SU-DHL-6 (cell line): Measurements from ENCODE around the gene EVC2.

Source experiments
- H2AFZ ChIP-seq: fragments of 200-600 bp; sonication (generic); 2 replicates; pipeline ENCODE4 v1.6.1; 2014; ENCODE audit warnings: low read depth, mild to moderate bottlenecking, moderate library complexity, mixed read lengths, antibody characterized with exemption, low read length; ENCODE audit not compliant: severe bottlenecking
- H3F3A ChIP-seq: fragments of 200-600 bp; shearing (Covaris generic); 2 replicates; pipeline ENCODE4 v1.6.0; 2016; ENCODE audit warnings: antibody characterized with exemption, mild to moderate bottlenecking; ENCODE audit not compliant: insufficient read depth
- H3K27ac ChIP-seq: fragments of 200-600 bp; sonication (generic); 2 replicates; pipeline ENCODE4 v1.5.1; 2016; ENCODE audit warnings: low read depth, mild to moderate bottlenecking, low read length, moderate library complexity, mixed read lengths
- H3K27me3 ChIP-seq: fragments of 200-600 bp; sonication (generic), shearing (Covaris generic); 2 replicates; pipeline ENCODE4 v1.6.0; 2014; ENCODE audit warnings: mild to moderate bottlenecking, low read length
- H3K36me3 ChIP-seq: fragments of 200-600 bp; sonication (generic); 2 replicates; pipeline ENCODE4 v1.6.1; 2014; ENCODE audit warnings: mild to moderate bottlenecking, low read length, mixed read lengths
- H3K4me2 ChIP-seq: fragments of 300-600, 200-600 bp; shearing (Covaris generic), sonication (generic); 2 replicates; pipeline ENCODE4 v1.6.0; 2014; ENCODE audit warnings: low read length, low read depth, mild to moderate bottlenecking; ENCODE audit not compliant: poor library complexity, severe bottlenecking
- H3K4me3 ChIP-seq: fragments of 200-600 bp; sonication (generic); 2 replicates; pipeline ENCODE4 v1.5.1; 2014; ENCODE audit warnings: antibody characterized with exemption, low read length, mild to moderate bottlenecking, mixed read lengths; ENCODE audit not compliant: insufficient read depth, poor library complexity, severe bottlenecking
- H3K79me2 ChIP-seq: fragments of 200-600 bp; sonication (generic); 2 replicates; pipeline ENCODE4 v1.6.1; 2014; ENCODE audit warnings: mild to moderate bottlenecking, low read length, moderate library complexity; ENCODE audit not compliant: insufficient read depth
- H3K9ac ChIP-seq: fragments of 200-600 bp; sonication (generic); 2 replicates; pipeline ENCODE4 v1.7.0; 2014; ENCODE audit warnings: mild to moderate bottlenecking, low read length
- H3K9me2 ChIP-seq: fragments of 200-600 bp; sonication (generic); replicated peaks from 2 replicates; pipeline ENCODE4 v1.6.1; 2014; ENCODE audit warnings: low read length; ENCODE audit not compliant: insufficient read depth
- H3K9me3 ChIP-seq: fragments of 200-600 bp; sonication (generic); 2 replicates; pipeline ENCODE4 v1.6.1; 2014; ENCODE audit warnings: low read length, mixed read lengths; ENCODE audit not compliant: insufficient read depth
- H4K20me1 ChIP-seq: fragments of 200-600 bp; sonication (generic); 2 replicates; pipeline ENCODE4 v1.6.1; 2014; ENCODE audit warnings: low read depth, mild to moderate bottlenecking, antibody characterized with exemption, low read length, moderate library complexity, mixed read lengths
- CTCF ChIP-seq: fragments of 200-600 bp; sonication (generic); IDR thresholded peaks from one replicate; pipeline ENCODE4 v1.5.1; 2017; ENCODE audit warnings: antibody characterized with exemption, mild to moderate bottlenecking, low read length, moderate library complexity; ENCODE audit not compliant: insufficient read depth, poor library complexity, severe bottlenecking
- EZH2phosphoT487 ChIP-seq: fragments of 200-600 bp; sonication (generic), shearing (Covaris generic); conservative IDR thresholded peaks from 2 replicates; pipeline ENCODE4 v1.6.1; 2018; ENCODE audit warnings: mild to moderate bottlenecking, antibody characterized with exemption, low read length, moderate library complexity, mixed read lengths

The EVC2 gene

DNA sequence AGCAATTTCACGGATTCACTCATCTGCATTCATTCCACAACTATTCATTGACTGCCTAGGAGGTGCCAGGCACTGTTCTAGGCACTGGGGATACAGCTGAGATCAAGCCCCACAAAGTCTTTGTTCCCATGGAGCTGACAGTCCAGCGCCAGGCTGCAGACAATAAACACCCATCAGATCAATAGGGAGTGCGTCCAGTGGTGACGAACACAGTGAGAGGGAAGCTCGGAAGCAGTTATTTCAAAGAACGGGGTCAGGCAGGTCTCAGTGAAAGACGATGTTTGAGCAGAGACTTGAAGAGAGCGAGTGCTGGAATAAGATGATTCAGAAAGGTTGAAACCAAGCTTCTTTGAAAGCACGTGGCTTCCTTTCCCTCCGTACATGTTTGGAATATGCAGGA is 167.2 kb downstream of the EVC2 start:
- H3K27ac ChIP-seq, result no peak overlapping the region
- H4K20me1 ChIP-seq, result no peaks in the 10 kb centered on the region
- no peaks in the 10 kb centered on the region for H3K79me2 ChIP-seq
- no peak overlapping the region for H3K4me3 ChIP-seq
- H3K4me2 ChIP-seq, result no peak overlapping the region
- H3K36me3 ChIP-seq, result no peaks in the 10 kb centered on the region
- no peak overlapping the region for H3K9ac ChIP-seq
- no peak for TF ChIP-seq CTCF
- no peak overlapping the region for H2AFZ ChIP-seq
- no peaks in the 10 kb centered on the region for H3K9me3 ChIP-seq
- no peaks in the 10 kb centered on the region for H3K9me2 ChIP-seq
- no peaks in the 10 kb centered on the region for H3F3A ChIP-seq
- H3K27me3 ChIP-seq, result no peaks in the 10 kb centered on the region

DNA sequence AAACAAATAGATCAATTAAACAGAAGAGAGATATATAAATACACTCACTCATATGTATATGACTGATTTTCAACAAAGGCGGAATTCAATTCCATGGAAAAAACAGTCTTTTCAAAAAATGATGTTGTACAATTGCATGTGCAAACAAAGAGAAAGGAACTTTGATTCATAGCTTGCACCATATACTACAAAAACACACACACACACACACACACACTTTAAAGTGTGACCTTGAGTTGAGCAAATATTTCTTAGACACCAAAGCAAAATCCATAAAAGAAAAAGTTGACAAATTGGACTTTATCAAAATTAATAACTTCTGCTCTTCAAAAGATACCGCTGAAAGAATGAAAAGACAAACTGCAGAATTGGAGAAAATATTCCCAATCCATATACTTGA is 168.8 kb downstream of the EVC2 start:
- TF ChIP-seq EZH2phosphoT487 (no peak), CTCF (no peak)
- Histone ChIP-seq H4K20me1 (no peaks in the 10 kb centered on the region), H3K27me3 (no peaks in the 10 kb centered on the region)

DNA sequence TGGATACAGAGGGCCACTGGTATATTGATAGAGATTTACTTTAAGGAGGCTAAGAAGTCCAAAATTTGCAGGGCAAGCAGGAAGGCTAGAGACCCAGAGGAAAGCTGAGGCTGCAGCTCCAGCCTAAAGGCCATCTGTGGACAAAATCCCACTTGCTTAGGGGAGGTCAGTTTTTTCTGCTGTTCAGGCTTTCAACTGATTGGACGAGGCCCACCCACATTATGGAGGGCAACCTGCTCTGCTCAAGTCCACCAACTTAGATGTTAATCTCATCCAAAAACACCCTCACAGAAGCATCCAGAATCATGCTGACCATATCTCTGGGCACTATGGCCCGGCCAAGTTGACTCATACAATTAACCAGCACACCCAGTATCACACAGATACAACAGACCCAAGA is 176.3 kb downstream of the EVC2 start:
- no peaks in the 10 kb centered on the region for H3F3A ChIP-seq
- H3K9me3 ChIP-seq, result no peaks in the 10 kb centered on the region
- no peaks in the 10 kb centered on the region for H3K27me3 ChIP-seq
- H3K4me3 ChIP-seq, result no peak overlapping the region
- no peaks in the 10 kb centered on the region for H3K9me2 ChIP-seq
- no peaks in the 10 kb centered on the region for H3K36me3 ChIP-seq
- no peaks in the 10 kb centered on the region for H4K20me1 ChIP-seq
- no peak for TF ChIP-seq CTCF
- TF ChIP-seq EZH2phosphoT487, result no peak
- no peak overlapping the region for H3K9ac ChIP-seq
- H3K4me2 ChIP-seq, result no peak overlapping the region
- H3K79me2 ChIP-seq, result no peaks in the 10 kb centered on the region
- H2AFZ ChIP-seq, result no peak overlapping the region
- no peak overlapping the region for H3K27ac ChIP-seq

More for the DNA sequence above, 168.8 kb downstream of the EVC2 start:
- Histone ChIP-seq H3K9me3 (no peaks in the 10 kb centered on the region), H3K4me3 (no peak overlapping the region), H3F3A (no peaks in the 10 kb centered on the region), H2AFZ (no peak overlapping the region), H3K9ac (no peak overlapping the region), H3K27ac (no peak overlapping the region), H3K36me3 (no peaks in the 10 kb centered on the region), H3K79me2 (no peaks in the 10 kb centered on the region), H3K4me2 (no peak overlapping the region), H3K9me2 (no peaks in the 10 kb centered on the region)

DNA sequence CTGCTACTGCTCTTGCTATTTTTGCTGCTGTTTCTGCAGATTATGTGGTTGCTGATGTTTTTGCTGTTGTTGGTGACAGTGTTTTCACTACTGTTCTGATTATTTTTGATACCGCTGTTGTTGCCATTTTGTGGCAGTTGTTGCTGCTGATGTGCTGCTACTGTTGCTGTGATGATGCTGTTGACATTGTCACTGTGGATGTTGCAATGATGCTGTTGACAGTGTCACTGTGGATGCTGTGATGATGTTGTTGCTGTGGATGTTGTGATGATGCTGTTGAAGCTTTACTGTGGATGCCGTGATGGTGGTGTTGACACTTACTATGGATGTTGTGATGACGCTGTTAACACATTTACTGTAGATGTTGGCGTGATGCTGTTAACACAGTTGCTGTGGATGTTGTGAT is 180.3 kb downstream of the EVC2 start:
- Histone ChIP-seq H3K9me3 (no peaks in the 10 kb centered on the region), H3F3A (no peaks in the 10 kb centered on the region), H3K27me3 (no peaks in the 10 kb centered on the region), H3K36me3 (no peaks in the 10 kb centered on the region), H3K9ac (no peak overlapping the region), H3K9me2 (no peaks in the 10 kb centered on the region), H3K79me2 (no peaks in the 10 kb centered on the region), H3K27ac (no peak overlapping the region), H3K4me2 (no peak overlapping the region), H4K20me1 (no peaks in the 10 kb centered on the region), H3K4me3 (no peak overlapping the region), H2AFZ (no peak overlapping the region)
- TF ChIP-seq CTCF (no peak), EZH2phosphoT487 (no peak)
